HUES48 (cell line): ENCODE data around the gene SH3RF1.

Source experiments
- H3K27ac ChIP-seq: one replicate; pipeline ENCODE4 v1.7.0; 2013; ENCODE audit warnings: low read depth, low read length, inconsistent platforms
- H3K27me3 ChIP-seq: 2 replicates; pipeline ENCODE4 v1.6.1; 2013; ENCODE audit warnings: mild to moderate bottlenecking, low read length; ENCODE audit not compliant: control insufficient read depth, insufficient read depth
- H3K36me3 ChIP-seq: 2 replicates; pipeline ENCODE4 v1.6.1; 2013; ENCODE audit warnings: low read length; ENCODE audit not compliant: control insufficient read depth, insufficient read depth
- H3K4me1 ChIP-seq: 2 replicates; pipeline ENCODE4 v1.6.1; 2013; ENCODE audit warnings: mild to moderate bottlenecking, low read length; ENCODE audit not compliant: control insufficient read depth, insufficient read depth
- H3K4me3 ChIP-seq: 2 replicates; pipeline ENCODE4 v1.5.1; 2013; ENCODE audit warnings: mild to moderate bottlenecking, low read depth, low read length
- H3K9ac ChIP-seq: 2 replicates; pipeline ENCODE4 v1.6.1; 2013; ENCODE audit warnings: mild to moderate bottlenecking, low read depth, low read length, moderate library complexity
- H3K9me3 ChIP-seq: 2 replicates; pipeline ENCODE4 v1.6.1; 2013; ENCODE audit warnings: low read length; ENCODE audit not compliant: control insufficient read depth, insufficient read depth

SH3RF1 gene

DNA sequence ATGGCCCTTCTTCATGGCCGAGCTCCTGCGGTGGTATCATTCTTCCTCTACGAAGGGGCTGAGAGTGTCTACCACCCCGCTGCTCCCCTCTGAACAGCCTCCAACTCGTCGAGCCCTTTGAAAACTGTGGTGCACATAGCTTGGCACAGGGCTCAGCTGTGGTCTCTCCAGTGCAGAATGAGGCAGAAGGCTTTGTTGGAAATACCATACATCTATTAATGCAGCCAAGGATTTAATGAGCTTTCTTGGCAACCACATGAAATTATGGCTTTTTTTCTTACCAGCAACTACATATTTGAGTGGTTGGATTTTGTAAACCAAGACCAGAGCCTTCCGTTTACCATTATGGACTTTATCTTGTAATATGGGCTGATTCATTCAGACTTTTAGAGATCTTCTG, 199.0 kb downstream of the SH3RF1 start:
- Histone ChIP-seq H3K9ac (no peak overlapping the region), H3K9me3 (no peaks in the 10 kb centered on the region), H3K36me3 (no peaks in the 10 kb centered on the region), H3K27ac (no peak overlapping the region), H3K4me1 (peaks cover 19% of the 10 kb centered on the region), H3K4me3 (no peak overlapping the region), H3K27me3 (no peaks in the 10 kb centered on the region)

DNA sequence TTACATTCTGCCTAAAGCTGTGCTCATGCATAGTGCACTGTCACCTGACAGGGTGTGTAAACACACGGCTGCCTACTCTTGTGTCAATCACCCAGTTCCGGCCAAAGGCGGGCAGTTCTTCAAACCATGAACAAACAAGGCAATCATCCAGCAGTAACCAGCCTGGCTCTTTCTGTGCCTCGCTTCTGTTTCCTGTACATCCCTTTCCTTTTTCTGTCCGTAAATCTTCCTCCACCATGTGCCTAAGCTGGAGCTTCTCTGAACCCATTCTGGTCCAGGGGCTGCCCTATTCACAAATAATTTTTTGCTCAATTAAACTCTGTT, 199.9 kb downstream of the SH3RF1 start:
- H3K36me3 ChIP-seq = no peaks in the 10 kb centered on the region
- H3K27me3 ChIP-seq = no peaks in the 10 kb centered on the region
- no peak overlapping the region for H3K9ac ChIP-seq
- H3K9me3 ChIP-seq = no peaks in the 10 kb centered on the region
- no peak overlapping the region for H3K4me3 ChIP-seq
- peak overlapping the region; percentile 91 for H3K27ac ChIP-seq
- H3K4me1 ChIP-seq = peaks cover 19% of the 10 kb centered on the region

GRCh38 chr4:169070071-169070894, 200.5 kb downstream of the SH3RF1 start:
- peak overlapping the region; percentile 91 for H3K27ac ChIP-seq
- peak overlapping the region; percentile 20; the same call in 1 of the 2 replicates for H3K4me3 ChIP-seq
- peaks cover 19% of the 10 kb centered on the region for H3K4me1 ChIP-seq

GRCh38 chr4:169068423-169068822, 202.3 kb downstream of the SH3RF1 start:
- H3K27ac ChIP-seq = no peak overlapping the region

More at GRCh38 chr4:169070071-169070894, 200.5 kb downstream of the SH3RF1 start:
- H3K9me3 ChIP-seq = no peaks in the 10 kb centered on the region
- H3K27me3 ChIP-seq = no peaks in the 10 kb centered on the region
- peak overlapping the region; percentile 18; the same call in 1 of the 2 replicates for H3K9ac ChIP-seq
- no peaks in the 10 kb centered on the region for H3K36me3 ChIP-seq

DNA sequence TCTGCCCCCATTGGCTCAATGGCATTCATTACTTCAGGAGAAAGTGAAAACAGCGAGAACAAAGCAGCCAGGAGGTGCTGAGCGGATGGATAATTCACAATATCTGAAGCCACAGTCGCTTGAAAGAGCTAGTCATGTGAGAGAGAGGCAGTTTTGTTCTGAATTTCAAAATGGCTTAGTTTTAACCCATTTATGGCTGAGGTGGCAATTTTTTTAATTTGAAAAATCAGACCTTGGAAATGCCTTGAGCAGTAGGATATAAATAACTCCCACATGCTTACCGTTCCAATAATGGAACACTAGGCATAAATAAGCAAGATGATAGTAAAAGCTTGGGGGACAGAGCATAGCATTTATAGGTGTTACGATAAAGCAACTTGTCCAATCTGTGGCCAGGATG, 203.8 kb downstream of the SH3RF1 start:
- no peaks in the 10 kb centered on the region for H3K36me3 ChIP-seq
- no peak overlapping the region for H3K9ac ChIP-seq
- no peak overlapping the region for H3K4me3 ChIP-seq
- H3K27ac ChIP-seq = no peak overlapping the region
- H3K27me3 ChIP-seq = no peaks in the 10 kb centered on the region
- H3K4me1 ChIP-seq = peaks cover 19% of the 10 kb centered on the region
- H3K9me3 ChIP-seq = no peaks in the 10 kb centered on the region

More at GRCh38 chr4:169068423-169068822, 202.3 kb downstream of the SH3RF1 start:
- peaks cover 19% of the 10 kb centered on the region for H3K4me1 ChIP-seq
- H3K27me3 ChIP-seq = no peaks in the 10 kb centered on the region
- no peak overlapping the region for H3K4me3 ChIP-seq
- H3K9me3 ChIP-seq = no peaks in the 10 kb centered on the region
- H3K36me3 ChIP-seq = no peaks in the 10 kb centered on the region
- no peak overlapping the region for H3K9ac ChIP-seq

- H3K4me1 ChIP-seq = no peaks in the 10 kb centered on the region
- no peaks in the 10 kb centered on the region for H3K36me3 ChIP-seq
- no peaks in the 10 kb centered on the region for H3K27me3 ChIP-seq
- no peaks in the 10 kb centered on the region for H3K9me3 ChIP-seq
- no peak overlapping the region for H3K27ac ChIP-seq
- H3K9ac ChIP-seq = no peak overlapping the region
- H3K4me3 ChIP-seq = no peak overlapping the region
Measured at GRCh38 chr4:169064296-169064695, 206.5 kb downstream of the SH3RF1 start.

- Histone ChIP-seq H3K9me3 (no peaks in the 10 kb centered on the region), H3K4me3 (no peak overlapping the region), H3K9ac (no peak overlapping the region), H3K27ac (no peak overlapping the region), H3K36me3 (no peaks in the 10 kb centered on the region), H3K27me3 (no peaks in the 10 kb centered on the region), H3K4me1 (no peaks in the 10 kb centered on the region)
Measured at GRCh38 chr4:169063441-169063840, 207.3 kb downstream of the SH3RF1 start.

DNA sequence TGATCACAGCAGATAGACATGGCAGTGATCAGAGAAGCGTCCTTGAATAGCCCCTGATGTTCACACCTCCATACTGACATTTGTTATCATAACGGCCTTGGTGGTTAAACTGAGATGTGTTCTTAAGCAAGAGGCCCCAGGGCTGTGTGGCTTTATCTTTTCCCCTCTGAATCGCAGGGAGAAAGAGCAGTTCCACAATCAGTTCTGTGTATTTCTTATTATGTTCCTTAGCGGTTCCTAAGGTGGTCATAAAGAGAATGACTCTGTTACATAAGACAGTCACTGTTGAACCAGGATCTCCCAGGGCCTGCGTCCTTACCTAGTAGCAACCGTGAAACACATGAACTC, 207.9 kb downstream of the SH3RF1 start:
- no peak overlapping the region for H3K9ac ChIP-seq
- H3K27ac ChIP-seq = no peak overlapping the region
- no peak overlapping the region for H3K4me3 ChIP-seq
- no peaks in the 10 kb centered on the region for H3K27me3 ChIP-seq
- H3K4me1 ChIP-seq = no peaks in the 10 kb centered on the region
- H3K9me3 ChIP-seq = no peaks in the 10 kb centered on the region
- H3K36me3 ChIP-seq = no peaks in the 10 kb centered on the region

GRCh38 chr4:169061386-169061785, 209.4 kb downstream of the SH3RF1 start:
- no peaks in the 10 kb centered on the region for H3K27me3 ChIP-seq
- H3K27ac ChIP-seq = no peak overlapping the region
- no peaks in the 10 kb centered on the region for H3K4me1 ChIP-seq
- no peaks in the 10 kb centered on the region for H3K36me3 ChIP-seq
- H3K9me3 ChIP-seq = no peaks in the 10 kb centered on the region
- no peak overlapping the region for H3K4me3 ChIP-seq
- H3K9ac ChIP-seq = no peak overlapping the region

- Histone ChIP-seq H3K27me3 (no peaks in the 10 kb centered on the region), H3K27ac (no peak overlapping the region)
Measured at GRCh38 chr4:169060391-169061091, 210.2 kb downstream of the SH3RF1 start.

More at GRCh38 chr4:169060391-169061091, 210.2 kb downstream of the SH3RF1 start:
- H3K9me3 ChIP-seq = no peaks in the 10 kb centered on the region
- no peak overlapping the region for H3K4me3 ChIP-seq
- no peaks in the 10 kb centered on the region for H3K4me1 ChIP-seq
- H3K9ac ChIP-seq = no peak overlapping the region
- H3K36me3 ChIP-seq = no peaks in the 10 kb centered on the region
